ENCODE data around the gene GPC1.

Gene GPC1

DNA sequence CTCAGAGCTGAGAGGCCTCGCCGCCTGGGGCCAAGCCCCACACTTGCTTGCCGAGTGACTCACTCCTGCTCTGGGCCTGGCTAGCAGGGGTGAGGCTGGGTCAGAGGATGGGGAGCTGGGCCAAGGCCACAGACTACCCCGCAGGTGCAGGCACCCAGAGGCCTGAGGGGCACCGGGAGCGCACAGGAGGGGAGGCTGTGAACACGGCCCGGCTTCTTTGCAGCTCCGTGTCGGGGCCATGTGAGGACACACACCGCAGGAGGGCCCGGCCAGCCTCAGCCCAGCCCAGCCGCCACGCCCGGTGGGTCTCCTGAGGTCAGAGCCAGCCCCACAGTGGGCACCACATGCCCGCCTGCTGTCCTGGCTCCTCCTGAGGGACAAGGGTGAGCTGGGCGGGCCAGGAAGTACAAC, 8.4 kb downstream of the GPC1 start:
- no peak for DNase-seq

DNA sequence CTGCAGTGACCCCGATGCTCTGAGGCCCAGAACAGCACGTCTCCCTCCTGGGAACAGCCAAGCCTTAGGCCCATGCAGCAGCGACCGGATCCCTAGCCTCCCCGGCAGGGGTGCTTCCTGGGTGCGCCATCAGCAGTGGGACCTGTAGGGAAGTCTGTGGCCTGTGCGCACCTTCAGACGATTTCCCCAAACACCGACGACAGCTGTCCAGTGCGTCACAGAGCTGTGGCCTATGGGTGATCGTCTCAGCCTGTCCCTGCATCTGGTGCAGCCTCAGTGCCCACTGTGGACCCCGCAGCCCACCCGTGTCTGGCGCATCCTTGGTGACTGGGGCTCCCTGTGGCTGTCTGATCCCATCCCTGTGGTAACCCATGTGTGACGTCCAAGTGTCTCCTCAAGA, 9.0 kb downstream of the GPC1 start:
- no peak for DNase-seq

DNA sequence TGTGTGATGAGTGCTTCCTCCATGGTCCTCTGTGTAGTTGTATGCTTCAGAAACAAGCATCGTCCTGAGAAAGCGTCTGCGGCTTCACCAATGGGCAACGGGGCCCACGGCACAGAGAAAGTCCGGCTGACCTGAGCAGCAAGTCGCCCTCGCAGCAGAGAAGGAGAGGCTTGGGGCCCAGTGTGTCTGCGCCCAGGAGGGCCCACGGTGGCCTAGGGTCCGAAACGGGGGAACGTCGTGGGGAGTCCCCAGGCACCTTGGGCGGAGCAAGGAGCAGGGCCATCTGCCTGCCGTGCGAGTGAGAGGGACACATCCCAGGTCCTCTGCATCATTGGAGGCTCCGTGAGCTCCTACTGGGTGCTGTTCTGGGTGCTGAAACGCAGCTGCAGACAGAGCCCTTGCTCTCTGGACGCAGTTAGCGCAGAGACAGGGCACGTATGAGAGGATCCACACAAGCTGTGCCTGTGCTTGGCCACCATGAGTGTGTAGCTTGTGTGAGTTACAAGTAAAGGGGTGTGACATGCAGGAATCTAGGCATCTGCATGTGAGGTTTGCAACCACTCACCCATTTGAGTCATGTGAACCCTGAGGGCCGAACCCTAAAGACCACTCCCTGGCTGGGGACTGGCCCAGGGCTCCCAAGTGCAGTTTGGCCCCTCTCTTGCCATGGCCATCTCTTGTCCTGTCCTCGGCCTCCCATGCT, 10.6 kb downstream of the GPC1 start:
- DNase-seq, result no peak

DNA sequence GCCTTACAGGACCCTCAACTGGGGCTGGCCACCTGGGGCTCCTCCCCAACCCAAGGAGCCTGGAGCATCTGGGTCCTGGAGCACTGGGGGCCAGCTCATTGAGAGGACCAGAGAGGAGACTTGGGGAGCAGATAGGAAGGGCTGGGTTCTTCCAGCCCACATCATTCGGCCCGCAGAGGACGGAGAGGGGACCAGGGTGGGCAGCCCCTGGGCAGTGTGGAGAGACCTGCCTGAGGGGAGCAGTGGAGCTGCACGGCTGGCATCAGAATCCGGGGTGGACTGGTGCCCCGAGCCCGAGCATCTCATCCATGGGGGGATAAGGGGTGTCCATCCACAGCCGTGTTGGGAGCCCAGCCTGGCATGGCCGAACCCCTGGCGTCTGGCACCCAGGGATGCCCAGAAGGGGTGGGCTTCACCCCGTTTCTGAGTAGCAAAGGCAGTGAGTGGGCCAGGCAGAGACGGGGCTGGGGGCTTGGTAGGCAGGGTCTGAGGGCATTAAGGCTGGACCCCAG, 11.3 kb downstream of the GPC1 start:
- DNase-seq, result no peak

DNA sequence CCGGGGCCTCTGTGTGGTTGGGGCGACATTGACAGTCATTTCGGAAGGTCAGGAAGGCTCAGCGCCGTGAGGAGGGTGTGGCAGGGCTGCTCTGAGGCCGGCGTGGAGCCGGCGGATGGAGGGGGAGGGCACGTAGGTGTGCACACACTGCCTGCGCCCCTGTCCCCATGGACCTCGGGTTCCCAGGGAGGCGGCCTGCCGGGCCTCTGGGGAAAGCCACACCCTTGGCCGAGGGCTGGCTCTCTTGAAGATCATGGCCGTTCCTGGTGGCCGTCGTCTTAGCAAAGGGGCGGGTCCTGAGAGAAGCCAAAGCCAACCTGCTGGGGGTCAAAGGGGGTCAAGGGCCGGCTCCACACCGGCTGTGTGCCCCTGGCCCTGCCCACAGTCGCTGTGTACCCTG, 11.9 kb downstream of the GPC1 start:
- DNase-seq, result no peak

DNA sequence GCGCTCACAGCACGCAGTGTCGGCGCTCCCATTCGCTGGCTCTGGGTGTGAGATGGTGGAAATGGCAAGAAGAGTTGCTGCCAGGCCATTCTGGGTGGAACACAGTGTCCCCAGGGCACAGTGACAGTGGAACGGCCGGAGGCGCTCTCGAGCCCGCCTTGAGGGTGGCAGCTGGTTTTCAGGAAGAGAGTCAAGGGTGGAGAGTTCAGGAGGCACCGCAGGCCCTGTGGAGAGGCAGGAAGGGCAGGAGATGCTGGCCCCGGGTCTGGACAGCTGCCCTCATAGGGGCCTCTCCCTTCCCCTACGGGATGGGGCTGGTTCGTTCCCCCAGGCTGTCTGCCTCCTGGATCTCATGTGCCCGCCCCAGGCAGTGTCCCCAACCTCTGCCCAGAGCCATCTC, 12.5 kb downstream of the GPC1 start:
- no peak for DNase-seq

DNA sequence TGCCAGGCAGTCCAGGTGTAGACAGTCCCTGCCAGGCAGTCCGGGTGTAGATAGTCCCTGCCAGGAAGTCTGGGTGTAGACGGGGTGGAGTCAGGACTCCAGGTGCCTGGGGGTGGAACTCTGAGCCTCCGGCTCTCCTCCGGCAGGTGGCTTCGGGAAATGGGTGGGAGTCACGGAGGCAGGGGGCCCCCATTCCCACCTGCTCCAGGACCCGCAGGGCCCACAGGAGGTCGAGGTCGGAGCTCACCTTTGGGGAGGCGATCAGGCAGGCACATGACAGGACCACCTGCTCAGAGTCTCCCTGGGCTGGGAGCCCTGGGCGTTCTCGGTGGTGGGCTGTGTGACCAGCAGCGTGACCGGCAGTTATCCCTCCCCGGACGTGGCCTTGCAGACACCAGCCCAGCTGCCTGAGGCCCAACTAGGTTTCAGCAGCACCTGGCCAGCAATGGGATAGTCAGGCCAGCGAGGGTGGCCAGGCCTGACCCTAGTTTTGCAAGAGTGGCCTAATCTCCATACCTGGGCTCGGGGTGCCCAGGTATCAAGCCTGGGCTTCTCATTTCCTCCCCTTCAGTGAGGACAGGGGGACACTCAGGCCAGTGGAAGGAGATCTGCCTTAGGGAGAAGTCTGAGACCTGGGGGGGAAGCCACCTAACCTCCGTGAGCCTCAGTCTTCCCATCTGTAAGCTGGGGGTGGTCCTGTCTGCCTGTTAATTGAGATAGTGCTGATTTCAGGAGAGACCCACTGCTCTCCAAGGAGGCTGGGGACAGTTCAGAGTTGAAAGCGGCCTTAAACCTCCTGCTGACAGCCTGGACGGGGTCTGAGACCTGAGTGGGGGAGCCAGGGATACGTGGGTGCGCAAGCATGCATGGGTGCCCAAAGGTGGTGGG, 13.2 kb downstream of the GPC1 start:
- no peak for DNase-seq

DNA sequence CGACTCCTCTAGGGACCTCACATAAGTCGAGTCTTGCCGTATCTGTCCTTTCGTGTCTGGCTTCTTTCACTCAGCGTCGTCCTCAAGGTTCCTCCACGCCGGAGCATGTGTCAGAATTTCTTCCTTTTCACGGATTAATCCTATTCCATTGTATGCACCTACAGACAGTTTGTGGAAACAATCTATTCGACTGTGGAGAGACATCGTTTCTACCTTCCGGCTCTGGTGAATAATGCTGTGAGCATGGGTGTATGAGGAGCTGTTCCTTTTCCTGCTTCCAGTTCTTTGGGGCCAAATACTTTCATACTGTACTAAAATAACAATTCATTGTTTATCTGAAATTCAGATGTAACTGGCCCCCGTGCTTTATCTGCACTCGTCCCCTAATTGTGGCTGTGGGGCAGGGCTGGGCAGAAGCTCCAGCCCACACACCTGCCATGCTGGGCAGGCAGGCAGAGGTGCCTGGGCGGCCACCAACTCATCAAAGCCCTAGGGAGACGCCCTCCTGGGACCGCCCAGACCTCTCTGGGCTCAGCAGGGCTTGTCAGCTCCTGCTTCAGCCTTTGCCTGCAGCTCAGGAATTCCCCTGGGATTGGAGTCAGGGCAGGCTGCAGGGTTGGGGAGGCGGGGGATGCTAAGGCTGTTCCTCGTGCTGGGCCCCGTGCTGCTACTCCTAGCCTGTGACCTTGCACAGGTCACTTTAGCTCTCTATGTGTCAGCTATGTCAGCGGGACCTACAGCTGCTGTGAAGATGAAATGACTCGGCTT, 14.5 kb downstream of the GPC1 start:
- DNase-seq, result no peak

DNA sequence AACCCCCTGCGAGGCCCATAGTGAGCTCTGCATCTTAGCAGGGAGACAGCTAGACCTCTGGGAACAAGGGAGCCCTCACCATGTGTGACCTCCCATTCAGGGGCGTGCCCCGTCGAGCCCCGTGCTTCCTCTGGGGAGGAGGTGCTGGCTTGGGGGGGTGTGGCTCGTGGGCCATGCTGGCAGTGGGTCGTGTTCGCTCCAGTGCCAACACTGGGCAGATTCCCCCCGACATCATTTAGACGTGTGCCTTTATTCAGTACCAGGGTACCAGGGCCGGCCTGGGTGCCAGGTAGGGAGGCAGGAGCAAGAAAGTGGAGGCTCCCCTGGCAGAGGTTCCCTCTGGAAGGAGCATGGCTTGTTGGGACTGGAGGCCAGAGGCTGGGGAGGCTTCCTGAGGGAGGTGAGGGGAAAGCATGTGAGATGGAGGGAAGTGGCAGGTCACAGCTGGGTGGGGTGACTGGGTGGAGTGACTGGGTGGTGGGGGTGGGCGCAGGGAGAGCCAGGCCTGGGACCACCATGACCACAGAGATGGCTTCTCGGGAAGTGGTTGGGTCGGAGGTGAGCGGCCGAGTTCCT, 15.2 kb downstream of the GPC1 start:
- DNase-seq, result no peak

DNA sequence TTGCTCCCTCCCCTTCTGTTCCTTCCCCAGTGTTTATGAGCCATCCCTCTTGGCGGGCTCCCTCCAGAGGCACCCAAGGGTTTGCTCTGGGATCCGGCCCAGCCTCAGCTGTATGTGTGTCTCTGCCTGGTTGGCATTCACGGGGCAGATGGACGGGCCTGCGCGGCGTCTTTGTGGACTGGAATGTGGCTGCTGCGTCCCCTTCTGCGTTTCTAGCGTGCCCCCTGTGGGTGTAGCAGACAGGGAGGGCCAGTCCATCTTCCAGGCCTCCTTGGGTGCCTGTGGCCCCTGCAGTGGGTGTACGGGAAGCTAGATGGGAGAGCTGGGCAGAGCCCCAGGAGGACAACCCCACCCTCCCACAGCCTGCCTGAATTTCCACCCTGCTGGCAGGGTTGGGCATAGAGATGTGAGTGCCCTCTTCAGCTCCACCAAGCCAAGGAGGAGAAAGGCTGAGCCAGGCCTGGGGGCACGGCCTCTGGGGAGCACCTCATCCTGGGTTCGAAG, 15.7 kb downstream of the GPC1 start:
- DNase-seq, result no peak

DNA sequence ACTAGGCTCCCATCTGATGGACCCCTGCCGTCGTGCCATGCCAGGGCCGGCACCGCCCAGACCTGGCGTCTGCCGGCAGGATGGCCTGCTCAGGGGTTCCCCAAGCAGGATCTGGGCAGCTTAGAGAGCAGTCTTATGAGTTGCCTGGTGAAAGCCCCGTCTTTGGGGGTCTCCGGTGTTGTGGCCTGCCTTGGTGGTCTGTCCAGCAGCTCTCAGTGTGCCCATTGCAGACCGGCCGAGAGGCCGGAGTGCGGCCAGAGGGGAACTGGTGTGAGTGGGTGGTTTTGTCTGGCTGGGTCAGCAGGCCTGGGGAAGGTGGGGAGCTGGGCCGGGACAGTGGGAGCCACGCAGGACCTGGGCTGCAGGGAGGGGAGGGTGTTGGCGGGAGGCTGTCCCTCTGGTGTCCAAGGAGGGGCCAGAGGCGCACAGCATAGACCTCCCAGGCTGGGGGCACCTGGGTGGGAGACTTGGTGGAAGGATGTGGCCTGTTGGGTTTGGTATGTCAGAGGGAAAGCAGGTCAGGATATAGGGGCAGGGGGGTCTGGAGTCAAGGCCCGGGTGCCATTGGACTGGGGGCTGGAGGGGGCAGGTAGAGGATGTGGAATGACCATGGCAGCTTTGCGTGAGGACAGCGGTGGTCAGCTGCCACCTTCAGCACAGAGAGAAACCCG, 16.5 kb downstream of the GPC1 start:
- DNase-seq, result no peak

DNA sequence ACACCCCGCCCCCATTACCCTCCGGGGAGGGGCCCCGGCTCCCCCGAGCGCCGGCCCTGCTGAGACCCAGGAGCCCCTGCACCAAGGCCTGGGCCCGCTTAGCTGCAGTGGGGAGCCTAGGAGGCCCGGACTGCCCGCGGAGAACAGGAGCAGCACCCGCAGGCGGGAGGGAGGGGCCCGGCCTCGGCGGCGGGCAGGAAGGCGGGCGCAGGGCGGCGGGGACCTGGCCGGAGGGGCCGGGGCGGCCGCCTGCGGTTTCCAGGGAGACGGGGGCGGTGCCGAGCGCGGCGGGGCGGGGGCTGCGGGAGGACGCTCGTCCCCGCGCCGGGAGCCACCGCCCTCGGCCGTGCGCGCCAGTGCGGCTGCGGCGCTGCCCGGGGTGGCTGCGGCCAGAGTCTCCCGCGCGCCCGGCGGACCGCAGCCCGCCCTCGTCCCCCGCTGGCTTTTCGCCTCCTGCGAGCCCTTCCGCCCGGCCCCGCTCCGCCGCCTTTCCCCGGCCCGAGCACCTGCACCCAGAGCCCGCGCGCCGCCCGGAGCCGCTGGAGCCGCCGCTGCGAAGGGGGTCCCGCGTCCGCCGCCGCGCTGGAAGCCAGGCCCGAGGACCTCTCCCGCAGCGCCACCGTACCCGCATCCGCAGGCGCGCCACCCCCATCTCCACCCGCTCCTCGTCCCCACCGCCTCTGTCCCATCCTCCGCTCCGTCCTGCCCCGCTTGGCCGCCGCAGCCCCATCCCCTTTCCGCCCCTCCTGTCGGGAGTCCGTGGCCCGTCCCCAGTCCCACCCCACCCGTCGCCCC, 17.2 kb downstream of the GPC1 start:
- DNase-seq, result no peak

DNA sequence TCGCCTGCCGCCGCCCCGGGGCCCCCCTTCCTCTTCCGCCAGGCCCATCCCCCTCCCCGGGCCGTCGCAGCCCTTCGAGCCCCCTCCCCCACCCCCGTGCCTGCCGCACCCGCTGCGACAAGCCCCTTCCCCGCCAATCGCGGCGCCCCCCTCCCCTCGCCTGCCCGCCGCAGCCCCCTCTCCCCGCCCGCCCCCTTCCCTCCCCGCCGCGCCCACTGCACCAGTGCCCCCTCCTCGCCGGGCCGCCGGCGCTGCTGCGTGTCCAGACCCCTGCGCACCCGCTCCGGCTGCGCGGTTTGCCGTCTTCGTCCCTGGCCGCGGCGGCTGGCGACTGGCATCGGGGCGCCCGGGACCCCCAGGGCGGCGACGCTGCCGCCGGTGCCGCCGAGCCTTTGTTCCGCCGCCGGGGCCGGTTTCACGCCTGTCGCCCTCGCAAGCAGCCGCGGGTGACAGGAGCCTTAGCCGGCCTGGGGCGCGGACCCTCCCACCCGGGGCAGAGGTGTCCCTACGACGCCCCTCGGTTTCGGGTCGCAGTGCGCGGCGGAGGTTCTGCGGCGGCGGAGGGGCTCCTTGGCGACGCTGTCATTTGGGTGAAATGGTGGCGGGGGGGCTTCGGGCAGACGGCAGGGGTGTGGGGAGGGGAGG, 18.1 kb downstream of the GPC1 start:
- DNase-seq, result no peak

DNA sequence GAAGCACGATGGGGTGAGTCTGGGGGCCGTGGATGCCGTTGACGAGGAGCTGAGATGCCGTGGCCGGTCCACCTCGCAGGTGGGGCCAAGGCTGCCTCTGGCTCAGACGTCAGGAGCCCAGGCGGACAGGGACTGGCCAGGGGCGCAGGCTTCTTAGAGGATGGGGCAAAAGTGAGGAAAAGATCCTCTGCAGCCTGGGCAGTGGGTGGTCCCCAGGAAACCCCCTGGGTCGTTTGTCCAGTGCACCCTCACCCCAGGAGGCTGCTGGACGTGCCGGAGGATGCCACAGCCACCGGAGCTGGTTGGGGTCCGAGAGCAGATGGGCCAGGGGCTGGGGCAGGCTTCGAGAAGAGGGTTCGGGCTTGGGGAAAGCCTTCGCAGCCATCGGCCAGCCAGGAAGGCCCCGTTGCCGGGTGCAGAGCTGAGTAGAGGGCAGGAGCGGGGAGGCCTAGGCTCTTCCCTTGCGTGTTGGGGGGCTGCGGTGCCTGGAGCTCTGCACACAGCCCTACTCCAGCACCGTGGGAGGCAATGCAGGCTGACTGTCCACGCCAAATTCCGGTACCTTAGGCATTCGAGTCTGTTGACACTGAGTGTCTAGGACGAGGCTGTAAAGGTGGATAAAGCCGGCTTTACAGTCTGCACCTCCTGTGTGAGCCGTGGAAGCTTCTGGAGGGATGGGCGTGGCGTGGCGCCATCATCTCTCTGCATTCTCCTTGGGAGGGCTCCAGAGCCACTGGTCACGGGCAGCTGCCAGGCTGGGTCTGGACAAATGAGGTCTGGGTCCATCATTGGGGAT, 18.8 kb downstream of the GPC1 start:
- no peak for DNase-seq

DNA sequence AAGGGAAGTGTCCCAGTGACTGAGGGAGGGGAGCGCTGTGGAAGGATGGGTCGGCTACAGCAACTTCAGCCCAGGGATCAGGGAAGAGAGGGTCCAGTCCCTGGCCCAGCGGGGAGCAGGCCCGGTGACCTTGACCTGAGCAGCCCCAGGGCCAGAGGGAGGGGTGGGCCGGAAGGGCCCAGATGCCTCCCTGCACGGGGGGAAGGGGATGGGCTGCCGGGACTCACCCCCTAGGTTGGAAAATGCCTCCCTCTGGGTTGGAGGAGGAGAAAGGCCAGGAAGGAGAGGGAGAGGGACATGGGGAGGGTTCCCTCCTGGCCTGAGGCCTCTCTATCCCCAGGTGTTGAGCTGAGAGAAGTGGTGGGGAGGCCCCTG, 19.8 kb downstream of the GPC1 start:
- DNase-seq, result no peak

DNA sequence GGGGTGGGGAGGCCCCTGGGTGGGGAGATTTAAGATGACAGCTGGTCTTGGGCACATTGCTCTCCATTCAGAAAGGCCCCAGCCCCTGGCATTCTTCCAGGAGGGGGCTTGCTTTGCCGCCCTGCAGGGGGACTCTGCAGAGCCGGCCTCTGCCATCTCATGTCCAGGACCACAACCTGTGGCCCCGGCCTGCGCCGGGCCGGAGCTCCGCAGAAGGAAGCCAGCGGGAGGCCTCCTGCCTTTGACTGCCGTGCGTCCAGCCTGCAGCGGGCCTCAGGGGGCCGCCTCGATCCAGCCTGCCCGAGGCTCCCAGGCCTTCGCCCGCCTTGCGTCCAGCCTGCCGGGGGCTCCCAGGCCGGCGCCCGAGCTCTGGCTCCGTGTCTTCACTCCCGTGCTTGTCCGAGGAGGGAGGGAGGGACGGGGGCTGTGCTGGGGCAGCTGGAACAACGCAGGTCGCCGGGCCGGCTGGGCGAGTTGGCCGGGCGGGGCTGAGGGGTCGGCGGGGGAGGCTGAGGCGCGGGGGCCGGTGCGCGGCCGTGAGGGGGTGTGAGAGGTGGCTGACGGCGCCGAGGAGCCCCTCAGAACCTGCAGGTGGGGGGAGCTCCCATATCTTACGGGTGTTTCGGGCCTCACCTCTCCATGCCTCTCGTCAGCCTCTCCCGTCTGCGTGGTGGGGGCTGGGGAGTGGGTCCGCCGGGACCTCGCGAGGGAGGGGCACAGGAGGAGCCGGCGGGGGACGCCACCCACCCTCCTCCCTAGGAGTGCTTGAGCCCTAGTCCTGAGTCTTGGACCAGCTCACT, 20.4 kb downstream of the GPC1 start:
- DNase-seq, result no peak

DNA sequence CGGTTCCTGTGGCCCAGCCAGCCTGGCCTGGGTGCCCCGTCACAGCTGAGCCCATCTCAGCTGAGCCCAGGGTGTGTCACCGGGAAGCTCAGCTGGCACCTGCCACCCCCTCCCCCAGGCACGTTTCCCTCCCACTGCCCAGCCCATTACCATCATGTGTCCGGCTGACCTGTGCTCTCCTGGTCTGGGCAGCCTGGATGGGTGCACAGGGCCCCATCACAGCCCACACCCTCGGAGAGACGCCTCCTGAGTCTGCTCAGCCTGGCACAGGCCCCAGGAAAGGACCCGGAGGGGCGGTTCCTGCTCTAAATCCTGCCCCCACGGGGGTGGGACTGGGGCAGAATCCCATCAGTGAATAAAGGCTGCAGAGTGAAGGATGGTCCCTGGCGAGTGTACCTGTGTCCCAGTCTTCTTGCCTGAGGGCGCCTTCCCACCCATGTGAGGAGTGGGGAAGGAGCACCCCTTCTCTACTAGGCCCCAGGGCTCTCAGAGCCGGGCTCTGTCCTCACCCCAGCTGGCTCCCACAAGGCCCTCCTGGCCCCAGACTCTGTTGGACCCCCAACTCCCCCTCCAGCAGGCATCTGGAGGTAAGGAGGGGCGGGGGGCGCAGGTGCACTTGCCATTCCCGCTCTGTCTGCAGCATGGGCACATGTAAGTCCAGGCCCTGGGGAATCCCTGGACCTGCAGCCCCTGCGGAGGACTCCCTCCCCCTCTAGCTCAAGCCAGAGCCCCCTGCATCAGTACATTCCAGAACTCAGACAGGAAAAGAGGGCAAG, 21.2 kb downstream of the GPC1 start:
- DNase-seq, result no peak
